ENCODE results near the gene BHLHA15.
"Not testable (repeated sequence)": the region's sequence is repeated elsewhere in the genome, so short reads cannot be mapped to it uniquely, and the experiment has no call there.

The BHLHA15 gene

GRCh38 chr7:98210513-98211220 lies 572 bp upstream of the BHLHA15 start:
- peak; percentile 75 for DNase-seq (ENCODE audit: low spot score)

GRCh38 chr7:98211676-98212531 lies 665 bp downstream of the BHLHA15 start:
- peak; percentile 59 for DNase-seq (ENCODE audit: low spot score)

GRCh38 chr7:98212532-98213041 lies 1.3 kb downstream of the BHLHA15 start:
- DNase-seq (ENCODE audit: low spot score), result peak; percentile 46

- DNase-seq (ENCODE audit: low spot score), result peak; percentile 31
These were observed 2.2 kb downstream of the BHLHA15 start for GRCh38 chr7:98213296-98213887.

GRCh38 chr7:98213888-98214810 lies 2.9 kb downstream of the BHLHA15 start:
- DNase-seq (ENCODE audit: low spot score), result peak; percentile 44

- no peak for DNase-seq (ENCODE audit: low spot score)
These were observed 3.6 kb downstream of the BHLHA15 start for GRCh38 chr7:98214811-98215321.

- no peak for DNase-seq (ENCODE audit: low spot score)
These were observed 4.6 kb downstream of the BHLHA15 start for GRCh38 chr7:98215561-98216495.

- DNase-seq (ENCODE audit: low spot score), result no peak
These were observed 5.8 kb downstream of the BHLHA15 start for GRCh38 chr7:98216941-98217622.

- DNase-seq (ENCODE audit: low spot score), result peak; percentile 72
These were observed 6.7 kb downstream of the BHLHA15 start for GRCh38 chr7:98217623-98218582.

GRCh38 chr7:98219382-98219781 lies 8.1 kb downstream of the BHLHA15 start:
- not testable (repeated sequence) for DNase-seq (ENCODE audit: low spot score)

- no peak for DNase-seq (ENCODE audit: low spot score)
These were observed 10.6 kb downstream of the BHLHA15 start for GRCh38 chr7:98221611-98222532.

- DNase-seq (ENCODE audit: low spot score), result no peak
These were observed 11.4 kb downstream of the BHLHA15 start for GRCh38 chr7:98222533-98223195.

- DNase-seq (ENCODE audit: low spot score), result no peak
These were observed 12.2 kb downstream of the BHLHA15 start for GRCh38 chr7:98223351-98223897.

GRCh38 chr7:98223898-98224700 lies 12.9 kb downstream of the BHLHA15 start:
- DNase-seq (ENCODE audit: low spot score), result no peak

GRCh38 chr7:98224701-98225181 lies 13.5 kb downstream of the BHLHA15 start:
- DNase-seq (ENCODE audit: low spot score), result no peak
